HG02571 (cell line): ENCODE data around the gene NRP1.
"Not testable (repeated sequence)": the region's sequence is repeated elsewhere in the genome, so short reads cannot be mapped to it uniquely, and the experiment has no call there.

Source experiments
- ATAC-seq: cut with Tn5 transposase; IDR thresholded peaks from one replicate; pipeline ENCODE4 v1.9.1; 2021; ENCODE audit warnings: mild to moderate bottlenecking, moderate library complexity; ENCODE audit not compliant: unreplicated experiment

NRP1 gene

DNA sequence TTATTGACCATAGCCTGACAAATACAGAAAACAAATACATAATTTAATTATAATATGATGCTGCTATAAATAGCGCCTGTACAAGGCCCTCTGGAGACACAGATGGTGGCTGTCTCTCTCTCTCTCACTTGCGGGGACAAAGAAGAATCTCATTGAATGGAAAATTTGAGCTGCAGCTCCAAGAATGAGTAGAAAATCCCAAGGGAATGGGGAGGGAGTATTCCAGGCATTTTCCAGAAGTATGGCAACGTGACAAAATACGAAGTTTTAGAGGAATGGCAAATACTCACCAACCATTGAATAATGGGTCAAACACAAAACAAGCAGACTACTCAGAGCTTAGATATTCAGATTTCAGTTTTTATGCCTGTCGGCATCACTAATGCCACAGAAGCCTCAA, 179.9 kb downstream of the NRP1 start:
- ATAC-seq, result no peak

DNA sequence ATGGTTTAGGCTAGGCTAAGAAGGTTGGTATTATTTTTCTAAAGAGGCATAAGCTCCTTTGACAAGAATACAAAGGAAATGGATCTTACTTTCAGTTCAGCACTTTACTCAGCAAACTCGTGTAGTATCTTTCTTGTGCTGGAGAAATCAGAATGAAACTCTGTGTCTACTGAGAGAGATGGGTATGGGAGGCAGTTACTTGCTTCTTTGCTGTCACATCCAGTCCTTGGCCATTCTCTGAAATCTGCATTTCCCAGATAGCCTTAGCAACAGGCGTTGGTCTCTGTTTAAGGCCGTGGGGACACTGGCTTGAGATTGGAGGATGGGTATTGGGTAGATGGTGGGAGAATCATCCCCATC, 180.5 kb downstream of the NRP1 start:
- ATAC-seq, result no peak

DNA sequence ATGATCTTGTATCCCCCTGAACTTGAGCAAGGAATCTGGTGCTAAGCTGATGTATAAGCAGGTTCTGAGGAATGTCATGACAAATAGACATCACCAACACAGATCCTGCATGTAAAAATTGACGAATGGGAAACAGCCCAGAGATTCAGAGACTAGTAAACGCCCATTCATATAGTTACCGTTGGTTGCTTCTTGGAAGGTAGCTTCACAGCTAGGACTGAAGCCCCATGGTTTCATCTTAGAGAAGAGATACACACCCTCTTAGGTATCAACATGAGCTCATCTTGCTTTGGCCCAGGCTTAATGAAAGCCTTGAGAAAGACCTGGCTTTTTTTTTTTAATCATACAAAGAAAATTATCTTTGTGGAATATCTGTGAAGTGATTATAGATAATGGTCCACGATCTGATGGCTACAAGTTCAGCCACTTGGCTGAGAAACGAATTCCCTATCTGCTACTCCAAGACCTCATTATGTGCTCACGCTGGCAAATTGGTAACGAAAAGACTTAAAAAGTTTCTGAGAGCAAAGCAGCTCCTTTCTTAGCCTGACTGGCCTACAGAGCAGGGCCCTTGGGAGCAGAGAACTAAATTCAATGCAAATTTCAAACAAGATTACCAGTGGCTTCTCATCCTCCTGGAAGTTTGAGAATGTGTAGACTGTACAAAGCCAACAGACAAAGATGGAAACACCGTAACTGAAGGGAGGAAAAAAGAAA, 181.1 kb downstream of the NRP1 start:
- no peak for ATAC-seq

DNA sequence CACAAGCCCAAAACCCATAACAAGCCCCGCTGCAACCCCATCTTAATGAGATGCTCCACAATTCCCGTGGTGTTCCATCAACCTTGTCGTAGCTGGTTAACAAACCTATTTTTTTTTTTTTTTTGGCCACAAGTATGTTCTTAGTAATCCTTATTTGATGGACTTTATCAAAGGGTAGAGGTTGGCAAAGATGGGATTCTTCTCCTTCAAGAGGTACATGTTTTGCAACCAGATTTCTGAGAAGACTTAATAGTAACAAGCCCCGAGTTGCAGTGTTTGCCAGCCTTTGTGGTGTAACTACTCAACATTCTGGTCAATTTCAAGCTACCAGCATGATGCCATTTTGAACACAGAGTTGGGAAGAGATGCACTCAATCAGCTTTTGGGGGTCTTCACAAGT, 181.7 kb downstream of the NRP1 start:
- no peak for ATAC-seq

DNA sequence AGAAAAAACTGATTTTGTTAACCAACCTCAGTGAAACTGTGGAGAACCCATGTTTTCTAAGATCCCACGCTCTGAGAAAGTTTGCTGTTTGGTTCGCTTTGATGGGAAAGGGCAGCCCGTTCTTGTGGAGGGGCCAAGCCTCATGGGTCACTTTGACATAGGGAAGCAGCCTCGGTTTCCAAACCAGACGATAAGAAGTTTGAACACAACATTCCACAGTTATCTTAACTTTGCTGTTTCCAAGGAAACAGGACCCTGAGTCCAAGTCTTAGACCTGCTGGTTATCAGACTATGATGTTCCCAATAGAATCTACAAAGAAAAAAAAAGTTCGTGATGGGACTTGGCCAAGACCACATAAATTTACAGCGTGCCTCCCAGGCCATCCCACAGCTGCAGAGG, 182.3 kb downstream of the NRP1 start:
- no peak for ATAC-seq

DNA sequence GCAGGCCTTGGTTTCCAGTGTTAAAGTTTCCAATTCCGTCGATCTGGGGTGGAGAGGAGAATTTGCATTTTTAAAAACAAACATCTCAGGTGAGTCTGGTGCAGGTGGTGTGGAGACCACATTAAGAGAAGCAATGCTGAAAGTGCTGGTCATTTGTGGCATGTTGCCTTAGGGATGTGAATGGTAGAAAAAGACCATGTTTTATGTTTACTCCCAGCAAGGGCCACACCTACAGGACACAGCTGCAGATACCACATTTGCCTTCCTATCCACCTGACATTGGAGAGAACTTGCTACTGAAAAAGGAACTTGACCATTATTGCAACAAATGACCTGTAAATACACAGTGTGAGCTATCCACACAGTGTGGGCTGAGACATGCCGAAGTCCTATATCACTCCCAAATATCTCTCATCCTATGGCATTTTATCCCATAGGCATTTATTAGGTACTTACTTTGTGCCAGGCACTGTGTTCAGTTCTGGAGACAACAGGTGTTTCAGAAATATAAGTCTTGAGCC, 183.1 kb downstream of the NRP1 start:
- ATAC-seq, result no peak

DNA sequence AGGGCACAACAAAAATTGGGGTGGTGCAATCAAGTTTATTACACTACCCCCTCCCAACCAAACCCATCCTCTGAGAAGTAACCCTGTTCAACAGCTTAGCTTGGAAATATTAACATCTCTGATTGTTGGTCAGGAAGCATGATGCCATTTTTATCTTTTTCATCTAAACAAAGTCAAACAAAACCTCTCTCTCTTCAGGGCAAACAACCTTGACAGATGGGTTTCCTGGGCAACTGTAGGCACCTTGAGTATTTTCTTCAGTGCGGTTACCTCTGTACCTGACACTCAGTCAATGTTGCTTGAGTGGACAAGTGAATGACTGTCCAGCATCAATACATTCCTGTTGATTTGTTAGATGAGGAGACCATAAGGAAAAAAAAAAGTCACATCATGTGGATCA, 183.6 kb downstream of the NRP1 start:
- ATAC-seq, result no peak

DNA sequence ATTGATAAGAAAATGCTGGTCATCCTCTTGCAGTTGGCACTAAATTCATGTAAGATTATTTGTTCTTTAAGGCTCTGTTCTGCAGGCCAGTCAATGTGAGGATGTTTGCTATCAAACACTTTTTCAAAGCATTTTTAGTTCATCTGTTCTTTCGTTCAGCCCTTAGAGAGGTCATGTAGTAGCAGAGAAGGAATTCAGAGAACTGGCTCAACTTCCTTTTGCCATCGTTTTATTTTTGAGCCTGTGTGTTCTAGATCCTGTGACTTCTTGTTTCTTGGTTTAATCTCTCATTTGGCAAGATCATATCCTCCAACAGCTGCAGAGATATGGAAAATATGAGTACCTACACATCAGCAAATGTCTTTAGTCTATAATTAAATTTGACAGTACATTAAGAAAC, 184.3 kb downstream of the NRP1 start:
- ATAC-seq, result no peak

DNA sequence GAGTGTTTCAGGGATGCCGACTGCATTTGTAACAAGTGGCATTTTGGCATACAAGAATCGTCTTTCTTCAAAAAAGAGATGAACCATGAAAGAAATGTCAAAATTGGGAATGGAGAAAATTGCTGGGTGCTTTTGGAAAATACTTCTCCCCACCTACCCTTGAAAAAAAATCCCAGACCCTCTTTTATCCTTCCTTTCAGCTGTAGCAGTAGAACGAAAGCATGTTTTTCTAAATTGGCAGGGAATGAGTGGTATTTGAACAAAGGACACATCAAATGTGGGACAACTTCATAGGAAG, 187.5 kb downstream of the NRP1 start:
- ATAC-seq, result no peak

DNA sequence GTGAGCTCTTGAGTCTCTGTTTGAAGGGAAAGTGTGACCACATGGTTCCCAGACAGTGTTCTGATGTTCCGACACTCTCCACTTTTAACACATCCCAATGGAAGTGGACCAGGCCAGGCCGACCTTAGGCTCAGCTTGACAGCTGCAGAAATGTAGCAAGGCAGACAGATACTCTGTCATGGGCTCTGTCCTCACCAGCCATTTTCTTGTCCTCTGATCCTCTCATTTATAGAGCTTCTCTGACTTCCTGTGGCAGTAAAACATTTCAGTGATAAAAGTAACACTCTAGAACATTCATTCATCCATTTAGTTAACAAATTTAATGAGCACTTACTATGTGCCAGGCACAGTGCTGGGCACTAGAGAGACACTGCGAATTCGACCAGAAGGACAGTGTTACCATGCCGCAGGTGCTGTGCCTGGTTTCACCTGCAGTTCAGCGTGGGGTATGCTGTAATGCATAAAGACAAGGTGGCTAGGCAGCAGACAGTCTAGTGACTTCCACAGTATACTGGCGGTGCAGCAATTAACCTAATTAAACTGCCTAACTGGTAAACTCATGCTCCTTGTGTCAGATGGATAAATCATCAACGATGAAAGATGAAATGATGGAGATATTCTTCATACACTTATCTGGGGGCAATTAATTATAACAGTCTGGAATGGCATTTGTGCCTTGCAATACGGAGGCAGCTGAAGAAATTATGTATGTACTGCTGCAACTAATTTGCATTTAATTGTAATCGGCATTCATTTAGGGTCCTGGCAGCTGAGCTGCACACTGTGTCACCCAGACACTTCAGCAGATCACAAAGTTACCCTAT, 188.1 kb downstream of the NRP1 start:
- ATAC-seq, result no peak

DNA sequence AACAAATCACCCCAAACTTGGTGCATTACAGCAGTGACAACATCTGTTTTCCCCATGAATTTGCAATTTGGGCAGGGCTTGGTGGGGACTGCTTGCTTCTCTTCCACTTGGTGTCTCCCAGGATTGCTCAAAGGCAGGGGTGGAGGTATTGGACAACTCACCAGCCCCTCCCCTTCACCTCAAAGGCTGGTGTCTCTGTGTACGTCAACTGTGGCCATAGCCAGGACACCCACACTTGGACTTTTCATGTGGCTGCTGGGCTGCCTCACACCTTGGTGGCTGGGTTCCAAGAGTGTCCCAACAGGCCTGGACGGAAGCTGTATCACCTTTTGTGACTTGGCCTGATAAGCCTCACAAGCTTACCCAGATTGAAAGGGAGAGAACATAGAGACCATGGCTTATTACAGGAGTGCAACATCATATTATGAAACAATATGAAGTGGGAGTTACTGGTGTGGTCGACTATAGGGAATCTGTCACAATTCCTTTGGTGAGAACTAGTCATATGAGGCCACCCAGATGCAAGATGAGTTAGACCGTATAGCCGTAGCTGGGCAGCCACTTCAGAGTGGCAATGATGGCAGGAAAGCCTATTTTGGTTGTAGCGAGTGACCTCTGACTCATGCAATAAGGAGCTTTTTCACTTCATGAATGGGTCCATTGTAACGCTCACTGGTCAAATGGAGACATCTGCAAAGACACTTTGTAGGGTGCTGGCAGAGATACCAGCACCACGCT, 188.8 kb downstream of the NRP1 start:
- no peak for ATAC-seq

DNA sequence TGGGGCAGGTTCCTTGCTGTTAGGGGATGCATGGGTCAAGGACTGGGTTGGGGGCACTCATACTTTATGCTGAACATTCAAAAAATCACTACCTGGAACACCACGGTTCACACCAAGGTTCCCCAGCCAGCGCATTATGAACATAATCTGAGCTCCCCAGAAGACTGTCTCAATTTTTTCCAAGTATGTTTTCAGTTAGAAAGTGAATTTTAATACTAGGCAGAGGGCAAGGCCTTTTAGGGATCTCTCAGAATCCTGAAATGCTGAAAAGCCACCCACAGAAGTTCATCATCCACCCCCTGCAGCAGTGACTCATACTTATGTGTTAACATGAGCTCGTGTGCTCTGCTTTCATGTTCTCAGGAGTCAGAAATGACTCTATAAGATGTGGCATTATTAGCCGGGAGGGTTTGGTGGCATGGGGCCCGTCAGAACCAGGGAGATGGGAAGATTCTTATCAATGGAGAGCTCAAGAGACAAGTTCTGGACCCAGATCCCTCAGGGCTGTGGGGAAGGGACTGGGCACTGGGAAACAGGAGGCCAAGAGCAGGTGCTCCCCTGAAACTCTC, 191.2 kb downstream of the NRP1 start:
- no peak for ATAC-seq

DNA sequence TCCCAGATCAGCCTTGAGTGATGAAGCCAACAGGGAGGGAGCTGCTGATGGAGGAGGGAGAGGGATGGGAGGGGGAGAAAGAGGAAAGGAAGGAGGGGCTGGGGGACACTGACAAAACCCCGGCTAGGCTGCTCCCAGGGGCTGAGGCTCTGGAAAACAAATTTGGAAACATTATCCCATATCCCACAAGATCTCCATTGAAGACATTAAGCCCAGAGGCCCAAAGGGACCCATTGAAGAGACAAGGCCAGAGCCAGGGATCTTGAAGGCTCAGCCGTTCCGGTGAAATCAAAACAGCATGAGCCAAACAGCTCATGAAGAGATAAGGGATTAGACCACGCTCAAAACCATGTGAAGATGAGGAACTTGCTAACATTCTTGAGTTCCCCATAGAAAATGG, 192.2 kb downstream of the NRP1 start:
- ATAC-seq, result no peak

DNA sequence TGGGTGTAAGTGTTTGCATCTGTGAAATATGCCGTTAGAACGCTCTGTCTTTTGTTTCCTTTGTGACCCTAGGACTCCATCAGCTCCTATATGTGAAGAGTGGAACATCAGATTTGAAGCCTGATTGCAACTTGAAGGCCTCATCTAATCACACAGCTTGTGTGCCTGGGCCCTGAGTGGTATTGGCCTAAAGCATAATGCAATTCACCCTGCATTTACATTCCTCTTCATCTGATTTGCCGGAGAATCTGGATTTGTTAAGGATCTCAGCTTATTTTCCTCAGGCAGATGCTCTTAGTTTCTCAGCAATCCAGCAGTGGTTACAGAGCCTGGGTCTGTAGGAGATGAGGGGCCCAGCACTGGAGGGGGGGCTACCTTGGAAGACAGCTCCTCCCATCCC, 193.2 kb downstream of the NRP1 start:
- no peak for ATAC-seq

DNA sequence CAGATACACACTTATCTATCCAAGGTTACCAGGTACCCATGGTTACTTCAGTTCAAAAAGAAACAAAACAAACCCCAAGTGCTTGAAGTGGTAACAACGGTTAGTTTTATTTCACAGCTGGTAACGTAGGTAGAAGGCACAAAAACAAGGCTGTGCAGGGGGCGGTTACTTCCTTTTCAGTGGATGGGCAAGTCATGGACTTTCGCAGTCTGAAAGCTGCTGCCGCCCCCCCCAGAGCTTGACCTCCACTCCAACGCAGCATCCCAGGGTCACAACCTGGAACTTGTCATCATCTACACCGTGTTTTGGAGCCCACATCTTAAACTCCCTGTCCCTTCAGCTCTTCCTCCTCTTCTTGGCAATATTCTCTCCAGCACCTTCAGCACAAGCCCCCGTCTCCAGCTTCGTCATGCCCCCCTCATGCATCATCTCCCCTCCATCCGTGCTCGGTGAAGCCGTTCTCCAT, 195.3 kb downstream of the NRP1 start:
- ATAC-seq, result no peak

DNA sequence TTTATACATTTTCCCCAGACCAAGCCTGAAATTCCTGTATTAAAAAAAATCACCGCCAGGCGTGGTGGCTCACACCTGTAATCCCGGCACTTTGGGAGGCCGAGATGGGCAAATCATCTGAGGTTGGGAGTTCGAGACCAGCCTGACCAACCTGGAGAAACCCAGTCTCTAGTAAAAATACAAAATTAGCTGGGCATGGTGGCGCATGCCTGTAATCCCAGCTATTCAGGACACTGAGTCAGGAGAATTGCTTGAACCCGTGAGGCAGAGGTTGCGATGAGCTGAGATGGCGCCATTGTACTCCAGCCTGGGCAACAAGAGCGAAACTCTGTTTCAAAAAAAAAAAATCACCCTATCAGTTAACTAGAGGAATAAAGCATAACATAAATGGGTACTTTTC, 195.8 kb downstream of the NRP1 start:
- ATAC-seq, result not testable (repeated sequence)

DNA sequence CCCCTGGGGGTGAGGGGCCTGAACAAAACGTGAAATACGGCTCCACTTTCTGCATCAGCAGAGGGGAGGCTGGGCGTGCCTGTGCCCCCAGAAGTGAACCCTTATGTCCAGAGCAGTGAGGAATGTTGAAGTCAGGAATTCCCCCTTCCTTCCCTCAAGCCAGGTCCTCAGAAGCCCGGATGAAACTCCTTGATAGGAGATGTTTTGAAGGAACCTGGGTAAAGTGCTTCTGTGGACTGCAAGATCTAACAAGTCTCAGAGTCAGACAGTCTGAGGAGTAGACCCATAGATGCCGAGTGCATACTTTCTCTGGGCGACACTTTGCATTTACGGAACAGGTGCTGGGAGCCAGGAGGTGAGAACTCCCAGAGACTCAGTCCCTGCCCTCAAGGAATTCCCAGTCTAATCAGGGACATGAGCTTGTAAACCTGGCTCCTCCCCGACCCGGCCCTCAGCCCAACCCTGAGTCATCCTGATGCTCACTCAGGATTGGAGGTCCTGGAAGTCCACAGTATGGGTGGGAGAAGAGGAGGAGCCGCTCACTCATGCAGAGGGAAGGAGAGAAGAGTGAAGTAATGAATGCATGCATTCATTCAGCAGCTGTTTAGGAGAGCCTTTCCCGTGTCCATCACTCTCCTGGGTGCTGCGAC, 197.0 kb downstream of the NRP1 start:
- ATAC-seq, result no peak

DNA sequence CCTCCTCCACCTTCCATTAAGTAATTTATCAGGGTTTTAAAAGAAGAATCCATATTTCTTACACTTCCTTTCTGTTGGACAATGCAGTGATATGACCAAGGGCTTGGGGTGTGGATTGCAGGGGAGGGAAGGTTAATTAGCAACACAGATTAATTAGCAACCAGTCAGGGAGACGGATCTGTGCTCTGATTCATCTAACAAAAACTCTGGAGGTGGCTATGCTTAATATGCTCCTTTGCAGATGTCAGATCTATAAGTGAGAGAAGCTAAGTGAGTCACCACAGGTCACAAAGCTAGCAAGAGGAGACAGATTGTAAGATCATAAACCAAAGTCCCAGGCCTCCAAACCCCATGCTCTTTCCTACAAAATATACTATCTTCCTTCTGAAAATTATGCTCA, 197.7 kb downstream of the NRP1 start:
- ATAC-seq, result no peak

DNA sequence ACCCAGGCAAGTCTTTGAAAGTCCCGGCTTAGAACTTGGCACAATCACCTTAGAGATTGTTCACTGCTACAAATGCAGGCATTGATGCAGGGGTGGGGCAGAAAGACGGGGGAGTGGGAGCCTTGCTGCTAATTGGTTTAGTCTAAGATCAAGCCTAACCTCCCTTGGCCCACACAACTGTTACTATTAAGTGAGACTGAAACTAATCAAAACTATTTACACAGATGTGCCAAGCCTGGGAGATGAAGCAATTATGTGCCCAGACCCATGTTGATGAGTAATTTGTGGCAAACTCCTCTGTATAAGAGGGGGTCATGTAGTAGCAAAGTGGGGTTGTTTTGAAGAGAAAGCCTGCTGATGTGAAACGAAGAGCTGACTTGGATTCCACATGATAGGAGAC, 198.2 kb downstream of the NRP1 start:
- no peak for ATAC-seq

DNA sequence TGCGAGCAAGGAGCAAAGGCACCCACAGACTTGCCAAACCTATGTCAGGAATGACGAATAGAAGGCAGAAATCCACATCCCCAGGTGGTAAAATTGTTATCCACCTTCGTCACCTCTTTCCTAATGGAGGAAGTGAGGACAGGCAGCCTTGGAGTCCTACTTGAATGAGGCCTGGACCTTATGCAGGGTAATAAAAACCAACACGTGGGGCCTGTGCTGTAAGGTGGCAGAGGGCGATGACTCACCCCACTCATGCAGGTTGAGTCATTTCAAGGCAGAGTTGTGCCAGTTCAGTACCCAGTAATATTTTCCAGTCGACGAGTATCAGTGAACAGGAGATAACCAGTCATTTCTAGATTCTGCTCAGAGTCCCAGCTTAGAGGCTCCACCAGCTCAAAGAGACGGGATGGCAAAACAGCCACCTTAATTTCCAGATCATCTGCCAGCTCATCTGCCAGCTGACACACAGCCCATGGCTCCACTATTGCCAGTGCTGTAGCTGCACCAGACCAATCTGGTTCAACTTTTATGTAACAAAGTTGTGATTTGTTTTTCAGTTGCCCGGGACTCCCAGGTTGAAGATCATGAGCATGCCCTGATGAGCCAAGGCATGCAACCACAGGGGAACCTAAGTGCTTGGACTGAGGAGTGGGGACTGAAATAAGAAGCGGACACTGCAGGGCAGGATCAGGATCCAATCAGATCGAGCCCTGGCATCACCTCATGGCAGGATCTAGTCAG, 200.3 kb downstream of the NRP1 start:
- ATAC-seq, result peak; percentile 74
